IMR-90 (cell line): ENCODE results near the gene PARVB.

Experiments used
- CTCF ChIP-seq: conservative IDR thresholded peaks from 2 replicates; pipeline ENCODE4 v1.5.1; 2012; ENCODE audit warnings: mild to moderate bottlenecking, low read depth, low read length, improper control_type of control experiment
- FOS ChIP-seq: fragments of 150-350 bp; IDR thresholded peaks from 2 replicates; pipeline ENCODE4 v1.6.1; 2016; ENCODE audit warnings: low read depth, low read length
- POLR2A ChIP-seq: IDR thresholded peaks from 2 replicates; pipeline ENCODE4 v1.6.1; 2012; ENCODE audit warnings: mild to moderate bottlenecking, low read depth, low read length
- RAD21 ChIP-seq: IDR thresholded peaks from 2 replicates; pipeline ENCODE4 v1.6.1; 2012; ENCODE audit warnings: low read length, improper control_type of control experiment
- RCOR1 ChIP-seq: IDR thresholded peaks from 2 replicates; pipeline ENCODE4 v1.6.1; 2012; ENCODE audit warnings: mild to moderate bottlenecking, low read length, improper control_type of control experiment; ENCODE audit not compliant: insufficient replicate concordance

GRCh38 chr22:44042249-44043218 lies 18.4 kb downstream of the PARVB start:
- TF ChIP-seq RAD21, result no peak
- no peak for TF ChIP-seq CTCF
- TF ChIP-seq POLR2A, result no peak
- TF ChIP-seq FOS, result no peak
- TF ChIP-seq RCOR1, result no peak
